Erythroblast (primary cell): ENCODE data around the gene CTIF.

Source experiments
- GATA1 ChIP-seq: IDR thresholded peaks from 2 replicates; pipeline ENCODE4 v1.6.1; 2011; ENCODE audit warnings: low read depth, mild to moderate bottlenecking, control low read depth, low read length, moderate library complexity
- POLR2A ChIP-seq: IDR thresholded peaks from 2 replicates; pipeline ENCODE4 v1.6.1; 2011; ENCODE audit warnings: mild to moderate bottlenecking, low read length

GRCh38 chr18:48801728-48802542 lies 263.1 kb downstream of the CTIF start:
- TF ChIP-seq POLR2A: no peak
- no peak for TF ChIP-seq GATA1
